SK-N-SH treated with all-trans-retinoic acid at 6 μM for 48 hours (cell line): Measurements from ENCODE around the gene SEMA4D.

Source experiments
- ATAC-seq: fragments of 200-7000 bp; cut with Tn5 transposase; 3 replicates; pipeline ENCODE4 v1.9.1; 2020; ENCODE audit warnings: mild to moderate bottlenecking, moderate library complexity
- ARNTL ChIP-seq: fragments of 450-650 bp; formaldehyde crosslinking; IDR thresholded peaks from 2 replicates; pipeline ENCODE4 v1.5.0; 2020; ENCODE audit warnings: low read depth, mild to moderate bottlenecking, moderate library complexity, borderline replicate concordance
- BACH2 ChIP-seq: fragments of 250-450 bp; sonication (Bioruptor Pico); IDR thresholded peaks from 2 replicates; pipeline ENCODE4 v1.9.0; 2021; ENCODE audit warnings: mild to moderate bottlenecking, borderline replicate concordance
- CSDC2 ChIP-seq: fragments of 250-450 bp; sonication (Bioruptor Pico); IDR thresholded peaks from 2 replicates; pipeline ENCODE4 v1.5.0; 2020; ENCODE audit warnings: mild to moderate bottlenecking, moderate library complexity
- ESRRG ChIP-seq: fragments of 250-450 bp; sonication (Bioruptor Pico); IDR thresholded peaks from 2 replicates; pipeline ENCODE4 v1.6.1; 2021; ENCODE audit warnings: mild to moderate bottlenecking
- GLIS3 ChIP-seq: fragments of 250-450 bp; sonication (Bioruptor Pico); IDR thresholded peaks from 2 replicates; pipeline ENCODE4 v1.5.0; 2020; ENCODE audit warnings: mild to moderate bottlenecking, moderate library complexity
- ISL1 ChIP-seq: fragments of 250-450 bp; sonication (Bioruptor Pico); IDR thresholded peaks from 2 replicates; pipeline ENCODE4 v2.1.2; 2022; ENCODE audit warnings: mild to moderate bottlenecking, moderate library complexity
- OSR1 ChIP-seq: fragments of 250-450 bp; sonication (Bioruptor Pico); IDR thresholded peaks from 2 replicates; pipeline ENCODE4 v1.8.0; 2022; ENCODE audit warnings: moderate library complexity, mild to moderate bottlenecking, inconsistent platforms
- PPARA ChIP-seq: fragments of 250-450 bp; sonication (Bioruptor Pico); IDR thresholded peaks from 2 replicates; pipeline ENCODE4 v1.5.0; 2020; ENCODE audit warnings: mild to moderate bottlenecking, borderline replicate concordance
- RARB ChIP-seq: fragments of 250-450 bp; sonication (Bioruptor Pico); IDR thresholded peaks from 2 replicates; pipeline ENCODE4 v1.8.0; 2021; ENCODE audit warnings: mild to moderate bottlenecking, moderate library complexity
- SNAI2 ChIP-seq: fragments of 250-450 bp; sonication (Bioruptor Pico); IDR thresholded peaks from 2 replicates; pipeline ENCODE4 v1.5.0; 2020; ENCODE audit warnings: mild to moderate bottlenecking, moderate library complexity
- TOX ChIP-seq: fragments of 250-450 bp; sonication (Bioruptor Pico); IDR thresholded peaks from 2 replicates; pipeline ENCODE4 v1.8.0; 2021; ENCODE audit warnings: mild to moderate bottlenecking, moderate library complexity, borderline replicate concordance
- ZC3H10 ChIP-seq: fragments of 250-450 bp; sonication (Bioruptor Pico); IDR thresholded peaks from 2 replicates; pipeline ENCODE4 v1.5.1; 2021; ENCODE audit warnings: mild to moderate bottlenecking, moderate library complexity
- ZFP3 ChIP-seq: fragments of 250-450 bp; sonication (Bioruptor Pico); IDR thresholded peaks from 2 replicates; pipeline ENCODE4 v1.5.0; 2020; ENCODE audit warnings: mild to moderate bottlenecking, moderate library complexity
- ZFP30 ChIP-seq: fragments of 450-650 bp; formaldehyde crosslinking; IDR thresholded peaks from 2 replicates; pipeline ENCODE4 v1.5.0; 2022; ENCODE audit warnings: mild to moderate bottlenecking, moderate library complexity
- ZNF565 ChIP-seq: fragments of 450-650 bp; formaldehyde crosslinking; conservative IDR thresholded peaks from 2 replicates; pipeline ENCODE4 v1.5.0; 2020; ENCODE audit warnings: low read depth, mild to moderate bottlenecking, moderate library complexity
- ZNF8 ChIP-seq: fragments of 450-650 bp; formaldehyde crosslinking; IDR thresholded peaks from 2 replicates; pipeline ENCODE4 v1.5.0; 2020; ENCODE audit warnings: mild to moderate bottlenecking, moderate library complexity
- TF ChIP-seq, protein P1 (sequence below): fragments of 250-450 bp; sonication (Bioruptor Pico); IDR thresholded peaks from 2 replicates; pipeline ENCODE4 v1.5.1; 2021; ENCODE audit warnings: mild to moderate bottlenecking, moderate library complexity
- TF ChIP-seq, protein P2 (sequence below): fragments of 250-450 bp; sonication (Bioruptor Pico); IDR thresholded peaks from 2 replicates; pipeline ENCODE4 v1.8.0; 2021; ENCODE audit warnings: low read depth, mild to moderate bottlenecking, moderate library complexity, borderline replicate concordance
- TF ChIP-seq, protein P3 (sequence below): fragments of 250-450 bp; sonication (Bioruptor Pico); IDR thresholded peaks from 2 replicates; pipeline ENCODE4 v1.8.0; 2020; ENCODE audit warnings: mild to moderate bottlenecking, moderate library complexity, borderline replicate concordance
- TF ChIP-seq, protein P4 (sequence below): fragments of 250-450 bp; sonication (Bioruptor Pico); IDR thresholded peaks from 2 replicates; pipeline ENCODE4 v1.5.0; 2020; ENCODE audit warnings: mild to moderate bottlenecking, moderate library complexity
- TF ChIP-seq, protein P5 (sequence below): fragments of 250-450 bp; sonication (Bioruptor Pico); IDR thresholded peaks from 2 replicates; pipeline ENCODE4 v1.5.1; 2020; ENCODE audit warnings: low read depth, mild to moderate bottlenecking, moderate library complexity

SEMA4D gene

DNA sequence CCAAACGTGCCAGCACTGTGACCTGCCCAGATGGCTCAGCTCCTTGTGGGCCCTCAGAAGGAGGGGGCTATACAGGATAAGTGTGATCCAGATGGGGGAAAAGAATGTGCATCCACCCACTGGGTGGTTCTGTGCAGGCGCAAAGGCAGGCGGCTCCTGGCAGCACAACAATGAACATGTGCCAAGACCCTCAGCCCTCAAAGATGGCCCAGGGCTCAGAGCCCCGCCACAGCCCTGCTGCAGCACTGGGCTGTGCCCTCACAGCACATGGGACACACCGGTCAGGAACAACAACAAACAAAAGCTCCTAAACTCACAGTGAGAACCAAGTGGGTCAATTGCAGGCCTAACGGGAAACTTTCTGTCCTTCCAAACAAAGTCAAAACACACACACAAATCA lies 4.7 kb downstream of the SEMA4D start:
- ATAC-seq = no peak
- TF ChIP-seq PPARA (no peak), ZFP3 (CRISPR knock-in tag) (no peak), ZC3H10 (no peak), BACH2 (CRISPR knock-in tag) (no peak), GLIS3 (CRISPR knock-in tag) (no peak), SNAI2 (CRISPR knock-in tag) (no peak), RARB (CRISPR knock-in tag) (no peak), ARNTL (no peak), OSR1 (CRISPR knock-in tag) (no peak), ZNF565 (CRISPR knock-in tag) (no peak), ESRRG (CRISPR knock-in tag) (no peak), TOX (CRISPR knock-in tag) (no peak), ZFP30 (CRISPR knock-in tag) (no peak), ISL1 (CRISPR knock-in tag) (no peak)
- TF ChIP-seq, protein P1, sequence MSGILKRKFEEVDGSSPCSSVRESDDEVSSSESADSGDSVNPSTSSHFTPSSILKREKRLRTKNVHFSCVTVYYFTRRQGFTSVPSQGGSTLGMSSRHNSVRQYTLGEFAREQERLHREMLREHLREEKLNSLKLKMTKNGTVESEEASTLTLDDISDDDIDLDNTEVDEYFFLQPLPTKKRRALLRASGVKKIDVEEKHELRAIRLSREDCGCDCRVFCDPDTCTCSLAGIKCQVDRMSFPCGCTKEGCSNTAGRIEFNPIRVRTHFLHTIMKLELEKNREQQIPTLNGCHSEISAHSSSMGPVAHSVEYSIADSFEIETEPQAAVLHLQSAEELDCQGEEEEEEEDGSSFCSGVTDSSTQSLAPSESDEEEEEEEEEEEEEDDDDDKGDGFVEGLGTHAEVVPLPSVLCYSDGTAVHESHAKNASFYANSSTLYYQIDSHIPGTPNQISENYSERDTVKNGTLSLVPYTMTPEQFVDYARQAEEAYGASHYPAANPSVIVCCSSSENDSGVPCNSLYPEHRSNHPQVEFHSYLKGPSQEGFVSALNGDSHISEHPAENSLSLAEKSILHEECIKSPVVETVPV (CRISPR knock-in tag) = no peak
- TF ChIP-seq, protein P2, sequence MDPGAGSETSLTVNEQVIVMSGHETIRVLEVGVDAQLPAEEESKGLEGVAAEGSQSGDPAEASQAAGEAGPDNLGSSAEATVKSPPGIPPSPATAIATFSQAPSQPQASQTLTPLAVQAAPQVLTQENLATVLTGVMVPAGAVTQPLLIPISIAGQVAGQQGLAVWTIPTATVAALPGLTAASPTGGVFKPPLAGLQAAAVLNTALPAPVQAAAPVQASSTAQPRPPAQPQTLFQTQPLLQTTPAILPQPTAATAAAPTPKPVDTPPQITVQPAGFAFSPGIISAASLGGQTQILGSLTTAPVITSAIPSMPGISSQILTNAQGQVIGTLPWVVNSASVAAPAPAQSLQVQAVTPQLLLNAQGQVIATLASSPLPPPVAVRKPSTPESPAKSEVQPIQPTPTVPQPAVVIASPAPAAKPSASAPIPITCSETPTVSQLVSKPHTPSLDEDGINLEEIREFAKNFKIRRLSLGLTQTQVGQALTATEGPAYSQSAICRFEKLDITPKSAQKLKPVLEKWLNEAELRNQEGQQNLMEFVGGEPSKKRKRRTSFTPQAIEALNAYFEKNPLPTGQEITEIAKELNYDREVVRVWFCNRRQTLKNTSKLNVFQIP (CRISPR knock-in tag) = no peak
- TF ChIP-seq, protein P3, sequence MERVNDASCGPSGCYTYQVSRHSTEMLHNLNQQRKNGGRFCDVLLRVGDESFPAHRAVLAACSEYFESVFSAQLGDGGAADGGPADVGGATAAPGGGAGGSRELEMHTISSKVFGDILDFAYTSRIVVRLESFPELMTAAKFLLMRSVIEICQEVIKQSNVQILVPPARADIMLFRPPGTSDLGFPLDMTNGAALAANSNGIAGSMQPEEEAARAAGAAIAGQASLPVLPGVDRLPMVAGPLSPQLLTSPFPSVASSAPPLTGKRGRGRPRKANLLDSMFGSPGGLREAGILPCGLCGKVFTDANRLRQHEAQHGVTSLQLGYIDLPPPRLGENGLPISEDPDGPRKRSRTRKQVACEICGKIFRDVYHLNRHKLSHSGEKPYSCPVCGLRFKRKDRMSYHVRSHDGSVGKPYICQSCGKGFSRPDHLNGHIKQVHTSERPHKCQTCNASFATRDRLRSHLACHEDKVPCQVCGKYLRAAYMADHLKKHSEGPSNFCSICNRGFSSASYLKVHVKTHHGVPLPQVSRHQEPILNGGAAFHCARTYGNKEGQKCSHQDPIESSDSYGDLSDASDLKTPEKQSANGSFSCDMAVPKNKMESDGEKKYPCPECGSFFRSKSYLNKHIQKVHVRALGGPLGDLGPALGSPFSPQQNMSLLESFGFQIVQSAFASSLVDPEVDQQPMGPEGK (CRISPR knock-in tag) = no peak
- TF ChIP-seq, protein P4, sequence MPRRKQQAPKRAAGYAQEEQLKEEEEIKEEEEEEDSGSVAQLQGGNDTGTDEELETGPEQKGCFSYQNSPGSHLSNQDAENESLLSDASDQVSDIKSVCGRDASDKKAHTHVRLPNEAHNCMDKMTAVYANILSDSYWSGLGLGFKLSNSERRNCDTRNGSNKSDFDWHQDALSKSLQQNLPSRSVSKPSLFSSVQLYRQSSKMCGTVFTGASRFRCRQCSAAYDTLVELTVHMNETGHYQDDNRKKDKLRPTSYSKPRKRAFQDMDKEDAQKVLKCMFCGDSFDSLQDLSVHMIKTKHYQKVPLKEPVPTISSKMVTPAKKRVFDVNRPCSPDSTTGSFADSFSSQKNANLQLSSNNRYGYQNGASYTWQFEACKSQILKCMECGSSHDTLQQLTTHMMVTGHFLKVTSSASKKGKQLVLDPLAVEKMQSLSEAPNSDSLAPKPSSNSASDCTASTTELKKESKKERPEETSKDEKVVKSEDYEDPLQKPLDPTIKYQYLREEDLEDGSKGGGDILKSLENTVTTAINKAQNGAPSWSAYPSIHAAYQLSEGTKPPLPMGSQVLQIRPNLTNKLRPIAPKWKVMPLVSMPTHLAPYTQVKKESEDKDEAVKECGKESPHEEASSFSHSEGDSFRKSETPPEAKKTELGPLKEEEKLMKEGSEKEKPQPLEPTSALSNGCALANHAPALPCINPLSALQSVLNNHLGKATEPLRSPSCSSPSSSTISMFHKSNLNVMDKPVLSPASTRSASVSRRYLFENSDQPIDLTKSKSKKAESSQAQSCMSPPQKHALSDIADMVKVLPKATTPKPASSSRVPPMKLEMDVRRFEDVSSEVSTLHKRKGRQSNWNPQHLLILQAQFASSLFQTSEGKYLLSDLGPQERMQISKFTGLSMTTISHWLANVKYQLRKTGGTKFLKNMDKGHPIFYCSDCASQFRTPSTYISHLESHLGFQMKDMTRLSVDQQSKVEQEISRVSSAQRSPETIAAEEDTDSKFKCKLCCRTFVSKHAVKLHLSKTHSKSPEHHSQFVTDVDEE (CRISPR knock-in tag) = no peak

DNA sequence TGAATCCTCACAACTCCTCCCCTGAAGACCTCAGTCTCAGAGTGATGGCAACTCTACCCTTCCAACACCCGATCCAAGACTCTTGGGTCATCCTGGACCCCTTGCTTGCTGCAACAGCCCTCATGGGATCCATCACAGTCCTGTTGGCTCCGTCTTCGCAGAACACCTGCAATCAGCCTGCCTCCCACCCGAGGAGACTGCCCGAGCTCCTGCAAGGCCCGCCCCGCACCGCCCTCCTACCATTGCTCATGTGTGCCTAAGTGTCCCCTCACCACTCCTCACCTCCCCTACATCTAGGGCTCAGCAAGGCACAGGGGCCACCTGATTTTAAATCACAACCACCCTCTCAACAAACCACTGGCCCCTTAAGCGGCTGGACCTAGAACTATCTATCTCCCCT lies 5.3 kb downstream of the SEMA4D start:
- no peak for ATAC-seq

More for the DNA sequence above, 5.3 kb downstream of the SEMA4D start:
- TF ChIP-seq BACH2 (CRISPR knock-in tag) = no peak
- no peak for TF ChIP-seq ZNF8
- TF ChIP-seq, protein P1 (CRISPR knock-in tag) = no peak
- TF ChIP-seq RARB (CRISPR knock-in tag) = no peak
- no peak for TF ChIP-seq TOX (CRISPR knock-in tag)
- TF ChIP-seq CSDC2 (CRISPR knock-in tag) = no peak
- no peak for TF ChIP-seq OSR1 (CRISPR knock-in tag)
- TF ChIP-seq, protein P3 (CRISPR knock-in tag) = no peak
- TF ChIP-seq ESRRG (CRISPR knock-in tag) = no peak
- TF ChIP-seq, protein P5, sequence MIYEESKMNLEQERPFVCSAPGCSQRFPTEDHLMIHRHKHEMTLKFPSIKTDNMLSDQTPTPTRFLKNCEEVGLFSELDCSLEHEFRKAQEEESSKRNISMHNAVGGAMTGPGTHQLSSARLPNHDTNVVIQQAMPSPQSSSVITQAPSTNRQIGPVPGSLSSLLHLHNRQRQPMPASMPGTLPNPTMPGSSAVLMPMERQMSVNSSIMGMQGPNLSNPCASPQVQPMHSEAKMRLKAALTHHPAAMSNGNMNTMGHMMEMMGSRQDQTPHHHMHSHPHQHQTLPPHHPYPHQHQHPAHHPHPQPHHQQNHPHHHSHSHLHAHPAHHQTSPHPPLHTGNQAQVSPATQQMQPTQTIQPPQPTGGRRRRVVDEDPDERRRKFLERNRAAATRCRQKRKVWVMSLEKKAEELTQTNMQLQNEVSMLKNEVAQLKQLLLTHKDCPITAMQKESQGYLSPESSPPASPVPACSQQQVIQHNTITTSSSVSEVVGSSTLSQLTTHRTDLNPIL (CRISPR knock-in tag) = no peak
- TF ChIP-seq ARNTL = no peak
- TF ChIP-seq ZC3H10 = no peak
- TF ChIP-seq, all 23 proteins: peak for 0
